Activated T-helper 1 cell treated with Interleukin-2 at 50 U/mL for 16 hours (primary cell): Measurements from ENCODE around the gene ESRP2.

Experiments
- DNase-seq: peaks from one replicate; pipeline ENCODE4 v3.0.0-alpha.2; 2020; ENCODE audit warnings: low read depth

The ESRP2 gene

DNA sequence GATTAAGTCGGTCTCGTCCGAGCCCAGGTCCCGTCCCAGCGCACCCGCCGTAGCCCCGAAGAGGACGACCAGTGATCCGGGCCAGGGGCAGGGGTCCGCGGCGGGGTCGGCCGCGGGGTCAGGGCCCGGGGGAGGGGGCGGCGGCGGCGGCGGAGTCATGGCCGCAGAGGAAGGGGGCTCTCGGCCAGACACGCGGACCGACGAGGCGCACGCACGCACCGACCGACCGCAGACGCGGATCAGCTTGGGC, at the start of gene ESRP2:
TSS of gene ESRP2 (minus strand) at position 241 of the 250 bp plus-strand sequence. CDS start at position 159, 82 bp downstream.
- no peak for DNase-seq

DNA sequence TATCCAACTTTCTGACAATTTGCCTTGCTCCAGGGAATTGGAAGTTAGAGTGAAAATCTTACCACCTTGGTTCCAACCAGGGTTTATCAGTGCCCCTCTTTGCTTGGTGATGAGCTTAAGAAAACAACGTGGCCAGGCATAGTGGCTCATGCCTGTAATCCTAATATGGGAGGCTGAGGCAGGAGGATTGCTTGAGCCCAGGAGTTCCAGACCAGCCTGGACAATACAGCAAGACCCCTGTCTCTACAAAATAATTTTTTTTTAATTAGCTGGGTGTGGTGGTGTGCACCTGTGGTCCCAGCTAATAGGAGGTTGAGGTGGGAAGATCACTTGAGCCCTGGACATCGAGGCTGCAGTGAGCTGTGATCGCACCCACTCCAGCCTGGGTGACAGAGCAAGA, 49.8 kb upstream of the ESRP2 start:
- no peak for DNase-seq

DNA sequence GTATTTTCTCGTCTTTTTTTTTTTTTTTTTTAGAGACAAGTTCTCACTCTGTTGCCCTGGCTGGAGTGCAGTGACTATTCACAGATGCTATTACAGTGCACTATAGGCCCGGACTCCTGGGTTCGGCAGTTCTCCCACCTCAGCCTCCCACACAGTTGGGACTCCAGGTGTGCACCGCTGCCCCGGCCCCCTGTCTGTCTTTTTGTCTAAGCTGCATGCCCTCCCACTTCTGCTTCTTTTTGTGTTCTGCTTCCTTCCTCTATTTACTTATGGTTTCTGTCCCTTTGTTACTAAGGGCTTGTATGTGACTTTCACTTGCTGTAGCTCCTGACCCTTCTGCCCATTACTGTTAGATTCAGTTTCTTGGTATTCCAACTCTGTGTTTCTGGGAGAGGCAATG, 48.9 kb upstream of the ESRP2 start:
- DNase-seq: no peak

DNA sequence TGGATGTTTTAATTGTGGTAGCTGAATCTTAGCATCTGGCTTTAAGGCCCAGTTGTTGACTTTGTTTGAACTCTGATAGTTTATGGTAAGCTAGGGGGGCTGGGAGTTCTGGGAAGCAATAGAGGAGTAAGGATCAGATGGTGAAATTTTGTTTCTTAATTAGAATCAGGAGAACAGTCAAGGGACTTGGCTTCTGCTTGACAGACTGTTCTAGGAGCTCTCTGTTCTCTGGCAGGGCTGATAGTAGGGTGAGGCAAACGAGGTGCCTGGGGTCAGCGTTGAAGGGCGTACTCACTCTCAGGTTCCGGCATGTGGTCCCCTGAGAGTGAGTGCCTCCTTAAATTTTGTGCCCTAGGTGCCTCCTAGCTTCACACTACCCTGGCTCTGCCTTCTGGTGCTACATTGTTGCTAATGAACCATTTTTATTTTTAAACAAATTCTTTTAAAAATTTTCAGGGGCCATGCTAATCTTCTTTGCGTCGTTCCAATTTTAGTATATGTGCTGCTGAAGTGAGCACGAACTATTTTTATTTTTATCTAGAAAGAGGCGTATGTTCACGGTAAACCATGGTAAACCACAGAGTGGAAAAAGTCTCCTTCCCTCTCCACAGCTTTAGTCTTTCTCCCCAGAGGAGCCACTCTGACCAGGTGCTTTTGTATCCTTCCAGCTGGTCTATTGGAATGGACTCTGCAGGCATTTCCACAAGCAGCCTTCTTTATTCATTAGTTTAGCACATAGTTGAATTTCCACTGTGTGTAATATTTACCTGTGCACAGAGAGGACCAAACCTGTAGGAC, 48.1 kb upstream of the ESRP2 start:
- no peak for DNase-seq

DNA sequence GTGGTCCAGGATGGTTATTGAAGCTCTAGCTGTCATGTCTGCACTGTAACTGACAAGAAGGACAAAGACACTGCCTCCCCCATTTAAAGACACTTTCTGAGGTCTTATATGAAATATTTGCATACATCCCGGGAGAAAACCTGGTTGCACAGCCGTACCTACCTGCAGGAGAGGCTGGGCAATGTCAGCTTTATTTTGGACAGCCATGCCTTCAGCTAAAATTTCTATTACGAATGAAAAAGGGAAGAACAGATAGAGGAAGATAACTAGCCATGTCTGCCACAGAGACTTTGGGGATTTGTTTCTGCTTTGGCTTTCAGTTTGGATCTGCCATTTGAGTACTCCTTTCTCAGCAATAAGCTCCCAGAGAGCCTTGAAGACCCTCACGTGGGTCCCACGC, 47.4 kb upstream of the ESRP2 start:
- no peak for DNase-seq

DNA sequence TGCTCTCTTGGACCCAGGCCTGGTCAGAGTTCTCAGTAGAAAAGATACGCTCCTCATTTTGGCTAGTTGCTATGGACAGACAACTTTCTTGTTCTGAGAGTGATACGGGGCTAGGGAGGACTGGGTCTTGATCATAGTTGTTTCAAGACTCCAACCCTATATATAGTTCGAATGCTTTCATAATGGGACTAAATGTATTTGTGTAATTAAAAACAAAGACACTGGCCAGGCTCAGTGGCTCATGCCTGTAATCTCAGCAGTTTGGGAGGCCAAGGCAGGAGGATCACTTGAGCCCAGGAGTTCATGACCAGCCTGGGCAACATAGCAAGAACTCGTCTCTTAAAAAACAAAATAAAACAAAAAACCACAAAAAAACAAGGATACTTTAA, 46.1 kb upstream of the ESRP2 start:
- no peak for DNase-seq

DNA sequence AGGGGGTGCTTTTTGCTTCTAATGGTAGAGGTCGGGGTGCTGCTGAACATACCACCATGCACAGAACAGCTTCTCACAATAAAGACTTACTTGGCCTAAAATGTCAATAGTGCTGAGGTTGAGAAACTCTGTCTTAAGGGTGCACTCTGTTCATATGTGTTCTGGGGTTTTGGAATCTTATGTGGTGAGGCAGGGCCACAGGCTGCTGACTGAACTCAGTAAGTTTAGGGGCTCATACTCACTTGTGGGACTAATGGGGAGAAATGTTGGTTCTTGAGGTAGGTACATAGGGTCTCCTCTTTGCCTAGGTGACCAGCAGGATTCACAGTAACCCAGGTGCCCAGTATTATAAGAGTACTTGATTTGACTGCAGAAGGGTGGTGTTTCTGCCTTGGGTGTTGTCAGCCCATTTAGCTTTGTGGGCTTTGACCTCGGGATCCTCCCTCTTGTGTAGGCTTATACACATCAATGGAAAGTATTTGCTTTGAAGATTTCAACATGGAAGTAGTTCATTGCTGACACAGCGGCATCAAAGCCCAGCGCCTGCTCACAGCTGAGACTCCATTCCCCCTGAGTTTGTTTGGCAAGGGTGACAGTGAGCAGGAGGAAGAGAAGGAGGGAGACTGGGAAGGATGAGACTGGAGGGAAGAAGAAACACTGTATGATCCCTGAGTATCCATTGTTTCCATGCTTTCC, 45.6 kb upstream of the ESRP2 start:
- no peak for DNase-seq

DNA sequence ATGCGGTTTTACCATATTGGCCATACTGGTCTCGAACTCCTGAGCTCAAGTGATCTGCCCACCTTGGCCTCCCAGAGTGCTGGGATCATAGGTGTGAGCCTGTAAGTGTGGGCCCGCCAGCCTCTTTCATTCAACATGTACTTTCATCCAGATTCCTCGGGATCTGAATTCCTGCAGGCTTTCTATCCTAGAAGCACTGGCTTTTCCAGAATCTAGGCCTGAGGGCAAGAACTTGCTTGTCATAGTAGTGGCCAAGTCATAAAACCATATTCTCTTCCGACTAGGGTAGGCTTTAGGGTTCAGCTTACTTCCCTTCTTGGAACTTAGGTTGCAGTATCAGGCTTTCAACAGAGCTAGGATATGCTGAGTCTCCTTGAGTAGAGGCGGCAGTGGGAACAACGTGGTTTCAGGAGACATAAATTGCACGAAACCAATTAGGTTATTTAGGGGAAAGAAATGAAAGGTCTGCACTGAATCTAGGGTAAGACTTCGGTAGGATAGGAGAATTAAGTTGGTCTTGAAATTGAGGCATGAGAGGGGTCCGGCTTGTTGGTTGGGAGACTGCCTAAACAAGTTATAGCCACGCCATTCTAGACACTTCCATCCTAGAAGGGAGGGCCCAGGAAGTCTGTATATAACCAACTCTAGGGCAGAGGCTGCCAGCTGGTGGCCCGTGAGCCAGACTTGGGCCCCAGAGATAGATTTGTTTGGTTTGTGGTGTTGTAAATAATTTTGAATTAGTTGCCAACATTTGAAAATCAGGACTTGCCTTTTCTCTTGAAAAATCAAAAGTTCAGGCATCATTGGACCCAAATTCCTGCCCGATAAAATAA, 44.0 kb upstream of the ESRP2 start:
- no peak for DNase-seq

DNA sequence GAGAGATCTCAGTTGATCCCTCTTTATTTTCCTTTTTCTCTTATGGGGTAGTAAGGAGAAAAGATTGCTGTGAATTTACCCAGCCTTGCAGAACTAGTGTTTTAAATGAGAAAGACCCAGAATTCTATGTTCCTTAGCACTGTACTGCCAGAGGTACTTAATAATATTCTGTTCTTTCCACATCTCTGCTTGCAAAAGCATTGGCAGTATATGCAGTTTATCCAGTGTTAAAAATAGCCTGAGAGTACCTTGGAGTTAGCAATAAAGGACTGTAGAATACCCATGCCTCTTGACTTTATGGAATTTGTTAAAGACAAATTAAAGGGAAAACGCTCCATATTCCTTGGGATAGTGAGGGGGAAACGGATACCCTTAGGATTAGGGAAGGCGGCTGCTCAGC, 40.3 kb upstream of the ESRP2 start:
- DNase-seq: no peak

DNA sequence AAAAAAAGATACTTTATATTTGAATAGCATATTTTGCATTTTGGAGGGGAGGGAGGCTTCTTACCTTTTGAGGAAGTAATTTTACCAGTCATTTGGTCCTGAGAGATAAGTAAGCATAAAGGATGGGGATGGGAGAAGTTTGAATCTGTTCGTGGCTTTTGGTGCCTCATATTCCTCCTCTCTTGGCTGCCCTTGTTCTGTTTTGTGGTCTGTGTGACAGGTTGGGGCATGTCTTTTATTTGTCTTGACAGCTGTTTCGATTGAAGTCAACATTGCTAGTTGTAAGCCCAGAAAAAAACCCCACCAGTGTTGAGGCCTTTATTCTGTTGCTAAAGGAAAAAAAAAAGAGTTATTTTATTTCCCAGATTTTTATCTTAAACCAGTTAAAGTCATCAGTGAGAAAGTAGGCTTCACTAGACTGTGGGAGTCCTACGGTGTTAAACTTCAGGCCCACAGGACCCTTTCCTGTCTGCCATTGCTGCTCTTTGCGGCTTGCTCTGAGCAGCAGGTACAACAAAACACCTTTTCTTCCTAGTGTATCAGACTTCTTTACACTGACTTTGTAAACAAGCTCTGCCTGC, 39.8 kb upstream of the ESRP2 start:
- DNase-seq: no peak

DNA sequence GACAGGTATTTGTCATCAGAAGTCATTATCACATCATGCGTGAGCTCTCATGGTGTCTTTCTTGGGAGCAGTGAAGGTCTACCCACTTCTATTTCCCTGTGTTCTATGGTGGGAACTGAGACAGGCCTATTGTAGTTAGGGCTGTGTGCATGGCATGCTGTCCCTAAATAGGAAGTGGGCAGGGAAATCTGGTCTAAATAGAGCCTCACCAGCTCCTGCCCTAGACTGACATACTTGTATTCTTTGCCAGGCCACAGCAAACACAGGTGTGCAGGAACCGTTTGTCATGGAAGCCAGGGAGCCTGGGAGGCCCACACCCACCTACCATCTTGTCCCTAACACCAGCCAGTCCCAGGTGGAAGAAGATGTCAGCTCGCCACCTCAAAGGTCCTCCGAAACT, 38.5 kb upstream of the ESRP2 start:
- DNase-seq: no peak

DNA sequence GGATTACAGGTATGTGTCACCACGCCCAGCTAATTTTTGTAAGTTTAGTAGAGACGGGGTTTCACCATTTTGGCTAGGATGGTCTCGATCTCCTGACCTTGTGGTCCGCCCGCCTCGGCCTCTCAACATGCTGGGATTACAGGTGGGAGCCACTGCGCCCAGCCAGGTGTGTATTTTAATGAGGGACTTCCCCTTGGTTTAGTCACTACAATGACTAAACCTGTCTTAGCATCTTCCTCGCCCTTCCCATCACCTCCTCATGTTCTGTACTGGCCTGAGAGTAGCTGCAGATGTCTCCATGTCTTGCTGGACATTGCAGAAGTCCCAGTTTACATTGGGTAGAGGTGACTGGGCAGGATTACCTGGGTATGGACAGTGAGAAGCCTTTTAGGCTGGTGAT, 38.0 kb upstream of the ESRP2 start:
- no peak for DNase-seq

DNA sequence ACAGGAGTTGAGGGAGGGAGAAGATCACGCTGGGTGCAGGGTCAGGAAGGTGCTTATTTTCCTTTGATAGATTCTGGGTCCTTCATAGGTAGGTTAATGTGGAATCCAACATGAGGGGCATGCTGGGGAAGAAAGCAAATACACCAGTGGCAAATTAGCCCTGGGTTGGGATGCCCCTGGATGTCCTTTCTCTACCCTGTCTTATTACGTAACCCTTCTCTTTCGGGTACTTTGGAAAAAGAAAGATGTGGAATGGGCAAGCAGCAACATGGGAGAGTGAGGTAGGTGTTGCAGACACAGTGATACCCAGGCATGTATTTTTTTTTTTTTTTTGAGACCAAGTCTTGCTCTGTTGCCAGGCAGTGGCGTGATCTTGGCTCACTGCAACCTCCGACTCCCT, 37.5 kb upstream of the ESRP2 start:
- no peak for DNase-seq

DNA sequence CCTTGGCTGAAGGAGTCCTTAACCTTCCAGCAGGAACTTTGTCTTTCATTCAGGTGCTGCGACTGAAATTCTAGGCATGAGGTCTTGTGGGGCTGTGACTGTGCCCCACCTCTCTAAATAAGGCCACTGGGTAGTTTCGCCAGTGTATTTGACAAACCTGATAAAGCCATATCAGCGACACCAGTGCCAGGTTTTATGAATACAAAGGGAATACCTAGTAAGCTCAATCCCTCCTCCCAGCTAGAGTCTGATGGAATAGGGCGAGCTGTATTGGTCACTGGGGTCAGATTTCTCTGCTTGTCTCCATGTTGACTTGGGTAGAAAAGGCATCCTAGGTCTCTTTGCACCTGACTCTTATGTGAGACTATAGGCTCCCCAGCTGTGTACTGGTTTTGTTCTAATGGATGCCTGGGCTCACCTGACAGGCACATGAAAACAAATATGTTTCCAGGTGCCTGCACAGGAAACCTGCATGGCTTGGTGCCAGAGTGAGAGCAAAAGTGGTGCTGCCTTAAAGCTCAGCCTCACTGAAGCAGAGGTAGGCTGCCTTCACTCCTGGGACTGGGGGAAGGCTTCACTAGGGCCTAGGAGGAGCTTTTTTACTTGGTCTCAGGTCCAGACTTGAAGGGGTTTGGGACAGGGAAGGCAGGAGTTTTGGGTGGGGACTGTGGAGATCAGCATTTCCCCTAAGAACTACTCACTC, 36.7 kb upstream of the ESRP2 start:
- DNase-seq: peak; percentile 52

DNA sequence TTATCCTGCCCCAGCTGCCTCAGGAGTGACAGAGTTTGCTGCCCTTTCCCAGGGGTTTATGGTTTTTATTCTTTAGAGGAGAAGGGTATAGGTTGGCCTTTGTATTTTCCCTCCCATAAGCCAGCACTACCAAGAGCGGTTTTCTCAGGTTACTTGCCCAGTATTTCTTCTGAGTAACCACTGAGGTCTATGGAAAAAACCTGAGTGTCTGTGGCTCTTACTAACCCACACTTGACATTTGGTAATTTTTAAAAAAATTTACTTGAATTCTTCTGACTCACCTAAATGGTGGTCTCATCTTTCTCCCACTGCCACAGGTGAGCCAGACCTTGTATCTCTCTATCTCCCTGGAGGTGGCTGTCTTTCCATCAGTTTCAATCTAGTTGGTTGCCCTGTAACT, 34.4 kb upstream of the ESRP2 start:
- no peak for DNase-seq

DNA sequence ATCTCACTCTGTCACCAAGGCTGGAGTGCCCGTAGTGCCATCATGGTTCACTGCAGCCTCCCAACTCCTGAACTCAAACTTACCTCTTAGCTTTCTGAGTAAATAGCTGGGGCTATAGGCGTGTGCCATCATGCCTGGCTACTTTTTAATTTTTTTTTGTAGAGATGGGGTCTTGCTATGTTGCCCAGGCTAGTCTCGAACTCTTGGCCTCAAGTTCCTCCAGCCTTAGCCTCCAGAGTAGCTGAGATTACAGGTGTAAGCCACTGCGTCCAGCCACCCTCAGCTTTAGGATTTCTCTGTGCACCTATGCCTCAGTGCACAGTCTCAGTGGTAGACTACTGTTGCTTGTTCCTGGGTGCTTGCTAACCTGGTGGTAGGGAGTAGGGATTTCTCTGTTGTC, 33.9 kb upstream of the ESRP2 start:
- no peak for DNase-seq

DNA sequence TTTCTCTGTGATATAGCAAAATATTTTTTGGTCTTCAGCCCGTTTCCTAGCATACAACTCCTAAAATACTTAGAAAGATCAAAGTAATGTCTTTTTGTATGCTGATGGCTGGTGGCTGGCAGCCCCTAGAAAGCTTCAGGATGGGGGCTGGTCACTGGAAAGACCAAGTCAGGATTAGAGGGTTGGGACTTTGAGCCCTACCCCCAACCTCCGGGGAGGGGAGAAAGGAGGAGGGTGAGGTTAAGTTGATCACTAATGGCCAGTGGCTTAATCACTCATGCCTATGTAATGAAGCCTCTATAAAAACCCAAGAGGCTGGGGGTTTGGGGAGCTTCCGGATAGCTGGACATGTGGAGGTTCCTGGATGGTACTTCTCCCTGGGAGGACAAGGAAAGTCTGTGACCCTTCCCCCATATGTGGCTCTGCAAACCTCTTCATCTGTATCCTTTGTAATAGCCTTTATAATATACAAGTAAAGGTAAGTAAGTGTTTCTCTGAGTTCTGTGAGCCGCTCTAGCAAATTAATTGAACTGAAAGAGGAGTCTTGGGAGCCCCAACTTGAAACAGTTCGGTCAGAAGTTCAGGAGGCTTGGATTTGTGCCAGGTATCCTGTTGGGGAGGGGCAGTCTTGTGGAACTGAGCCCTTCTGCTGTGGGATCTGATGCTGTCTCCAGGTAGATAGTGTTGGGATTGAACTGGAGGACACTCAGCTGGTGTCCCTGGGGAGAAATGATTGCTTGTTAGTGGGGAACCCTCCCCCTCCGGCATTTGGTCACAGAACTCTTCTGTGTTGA, 31.9 kb upstream of the ESRP2 start:
- DNase-seq: no peak

DNA sequence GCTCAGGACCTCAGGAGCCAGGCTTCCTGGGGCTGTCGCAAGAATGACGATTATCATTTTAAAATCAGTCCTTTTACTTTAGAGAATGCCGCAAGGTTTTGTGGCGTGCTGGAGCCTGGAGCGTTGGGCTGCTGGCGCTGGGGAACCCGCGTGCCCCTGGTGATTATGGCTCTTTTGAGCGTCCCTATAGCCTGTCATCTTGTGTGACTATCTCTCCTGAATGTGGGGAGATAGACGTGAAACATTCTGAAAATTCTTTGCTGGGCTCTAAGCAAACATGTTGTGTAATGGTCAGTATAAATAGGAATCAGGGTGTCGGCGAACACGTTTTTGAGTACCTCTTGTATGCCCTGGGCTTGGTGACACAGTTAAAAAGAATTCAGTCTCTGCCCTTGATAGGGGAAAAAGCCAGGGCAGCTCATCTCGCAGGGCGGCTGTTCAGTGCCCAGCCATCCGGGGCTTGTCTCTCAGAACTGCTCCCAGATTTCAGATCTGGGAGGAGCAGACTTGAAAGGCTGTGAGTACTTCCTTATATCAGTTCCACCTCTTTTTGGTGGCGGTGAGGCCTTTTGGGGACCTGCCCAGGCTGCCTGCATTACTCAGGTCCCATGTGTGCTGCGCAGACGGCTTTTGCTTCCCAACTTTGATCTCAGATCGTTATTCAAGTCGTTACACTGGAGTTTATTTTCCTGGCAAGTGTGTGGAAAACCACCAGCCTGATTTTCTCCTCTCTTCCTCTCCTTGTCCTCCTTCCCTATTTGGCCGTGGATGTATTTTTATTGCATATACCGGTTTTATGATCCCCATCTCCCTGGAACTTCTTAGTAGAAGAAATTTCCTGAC, 29.4 kb upstream of the ESRP2 start:
- DNase-seq: no peak

DNA sequence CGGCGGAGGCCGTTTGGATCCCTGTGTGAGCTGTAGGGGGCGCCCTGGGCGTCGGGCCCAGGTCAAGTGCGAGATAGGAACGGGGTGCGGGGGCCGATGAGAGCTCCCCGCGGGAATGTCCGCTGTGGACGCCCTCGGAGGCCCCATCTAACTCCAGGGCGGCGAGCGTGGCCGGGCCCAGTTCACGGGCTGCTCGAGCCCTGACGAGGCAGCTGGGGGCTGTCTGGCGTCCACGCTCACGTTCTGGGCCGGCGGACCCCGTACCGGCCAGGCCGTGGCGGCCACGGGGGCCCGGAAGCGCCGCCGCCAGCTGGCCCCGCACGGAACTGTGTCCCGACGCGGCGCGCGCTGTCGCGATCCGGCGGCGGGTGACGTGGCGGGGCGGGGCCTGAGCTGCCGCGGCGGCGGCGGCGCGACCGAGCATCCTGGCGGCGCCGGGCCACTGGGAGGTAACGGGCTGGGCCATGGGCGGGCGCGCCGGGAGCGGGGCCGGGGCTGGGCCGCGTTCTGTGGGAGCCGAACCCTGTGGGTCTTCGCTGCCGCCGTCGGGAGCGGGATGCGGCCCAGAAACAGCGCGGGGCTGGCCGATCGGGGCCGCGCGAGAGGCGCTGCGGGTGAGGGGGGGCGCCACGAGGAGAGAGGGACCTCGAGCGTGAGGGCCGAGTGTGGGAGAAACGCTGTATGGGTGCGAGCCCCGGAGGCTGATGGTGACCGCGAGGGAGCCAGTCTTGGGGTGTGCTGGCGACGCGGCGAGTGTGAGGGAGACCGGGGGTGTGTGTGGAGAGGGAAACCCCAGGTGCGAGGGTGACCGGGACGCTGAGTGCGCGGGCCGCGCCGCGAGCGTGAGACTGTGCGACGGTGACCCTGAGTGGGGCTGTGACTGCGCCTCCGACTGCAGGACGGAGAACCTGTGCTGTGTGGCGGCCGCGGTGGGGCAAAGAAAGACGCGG, 28.5 kb upstream of the ESRP2 start, which contains the start of gene SLC7A6:
TSS of gene SLC7A6 (plus strand) at position 399 of the 950 bp plus-strand sequence. CDS start 10,201 bp downstream, outside the sequence.
- peak; percentile 74 for DNase-seq
